Measurements from ENCODE around the gene FGFRL1. TPM values are rescaled to one million over a fixed set of nuclear protein-coding genes. Genes with fewer than 3 reads are reported as not detected.

The FGFRL1 gene
- total and polyA plus RNA-seq, 2 of the 13 experiments (the other 11 are each of a cell fraction or from before 2014, with no cell fraction given), result 19.1 to 30.6 TPM

DNA sequence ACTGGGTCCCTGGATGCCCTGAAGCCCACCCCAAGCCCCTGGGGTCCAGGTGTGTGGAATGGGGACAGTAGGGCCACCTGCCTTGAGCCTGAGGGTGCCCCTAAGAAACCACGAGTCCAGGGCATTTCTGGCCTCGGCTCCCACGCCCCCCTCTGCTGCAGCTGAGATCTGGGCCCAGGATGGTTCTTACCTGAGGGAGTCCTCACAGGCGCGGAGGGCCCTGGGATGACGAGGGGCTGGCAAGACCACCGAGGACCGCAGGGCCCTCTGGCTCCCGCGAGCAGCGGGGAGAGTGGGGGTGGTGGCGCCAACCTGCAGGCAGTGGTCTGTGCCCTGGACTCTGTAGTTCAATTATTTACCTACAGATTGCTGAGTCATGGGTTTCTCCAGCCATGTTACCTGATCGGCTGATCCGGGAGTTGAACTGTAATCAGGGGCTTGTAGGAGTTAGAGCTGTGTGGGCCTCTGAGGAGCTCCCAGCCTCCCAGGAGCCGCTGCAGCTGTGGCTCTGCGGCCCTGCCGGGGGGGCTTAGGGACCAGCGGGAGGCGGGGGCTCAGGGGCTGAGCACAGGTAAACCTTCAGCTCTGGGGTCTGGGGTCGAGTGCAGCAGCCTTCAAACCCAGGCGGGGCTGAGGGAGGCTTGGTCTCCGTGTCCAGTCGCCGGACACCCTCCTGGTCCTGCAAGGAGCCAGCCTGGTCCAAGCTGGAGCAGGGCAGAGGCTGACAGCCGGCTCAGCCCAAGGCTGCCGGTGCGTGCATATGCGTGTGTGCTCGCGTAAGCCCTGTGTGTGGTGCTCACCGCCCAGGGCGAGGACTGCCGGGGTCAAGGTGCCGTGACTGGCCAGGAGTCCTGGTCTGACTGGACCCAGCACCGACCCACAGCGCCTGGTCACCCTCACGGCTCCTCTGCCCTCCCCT is 18.1 kb upstream of the FGFRL1 start, which contains the start of gene SLC26A1 (continued):
- TF ChIP-seq, protein P1, sequence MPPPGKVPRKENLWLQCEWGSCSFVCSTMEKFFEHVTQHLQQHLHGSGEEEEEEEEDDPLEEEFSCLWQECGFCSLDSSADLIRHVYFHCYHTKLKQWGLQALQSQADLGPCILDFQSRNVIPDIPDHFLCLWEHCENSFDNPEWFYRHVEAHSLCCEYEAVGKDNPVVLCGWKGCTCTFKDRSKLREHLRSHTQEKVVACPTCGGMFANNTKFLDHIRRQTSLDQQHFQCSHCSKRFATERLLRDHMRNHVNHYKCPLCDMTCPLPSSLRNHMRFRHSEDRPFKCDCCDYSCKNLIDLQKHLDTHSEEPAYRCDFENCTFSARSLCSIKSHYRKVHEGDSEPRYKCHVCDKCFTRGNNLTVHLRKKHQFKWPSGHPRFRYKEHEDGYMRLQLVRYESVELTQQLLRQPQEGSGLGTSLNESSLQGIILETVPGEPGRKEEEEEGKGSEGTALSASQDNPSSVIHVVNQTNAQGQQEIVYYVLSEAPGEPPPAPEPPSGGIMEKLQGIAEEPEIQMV (CRISPR knock-in tag; IDR thresholded peaks at IDR 0.05; ENCODE audit: low read depth), result no peak; the same call in 1 of the 2 replicates
- TF ChIP-seq THYN1 (CRISPR knock-in tag; IDR thresholded peaks at IDR 0.05; ENCODE audit: borderline replicate concordance, low read depth), result no peak
- no peak for TF ChIP-seq TGIF2 (CRISPR knock-in tag; IDR thresholded peaks at IDR 0.05)
- TF ChIP-seq AGO1 (IDR thresholded peaks at IDR 0.05; ENCODE audit: low read depth, low read length, poor library complexity, severe bottlenecking), result no peak
- TF ChIP-seq ZNF713 (CRISPR knock-in tag; IDR thresholded peaks at IDR 0.05), result no peak
- TF ChIP-seq, protein P2, sequence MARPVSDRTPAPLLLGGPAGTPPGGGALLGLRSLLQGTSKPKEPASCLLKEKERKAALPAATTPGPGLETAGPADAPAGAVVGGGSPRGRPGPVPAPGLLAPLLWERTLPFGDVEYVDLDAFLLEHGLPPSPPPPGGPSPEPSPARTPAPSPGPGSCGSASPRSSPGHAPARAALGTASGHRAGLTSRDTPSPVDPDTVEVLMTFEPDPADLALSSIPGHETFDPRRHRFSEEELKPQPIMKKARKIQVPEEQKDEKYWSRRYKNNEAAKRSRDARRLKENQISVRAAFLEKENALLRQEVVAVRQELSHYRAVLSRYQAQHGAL (CRISPR knock-in tag; IDR thresholded peaks at IDR 0.05; ENCODE audit: not compliant biosample characterization), result peak; percentile 17
- no peak for TF ChIP-seq ZNF20 (CRISPR knock-in tag; IDR thresholded peaks at IDR 0.05)
- no peak for TF ChIP-seq RBM22 (optimal IDR thresholded peaks at IDR 0.05; ENCODE audit: low read length)
- no peak for TF ChIP-seq PAX8 (CRISPR knock-in tag; IDR thresholded peaks at IDR 0.05; ENCODE audit: borderline replicate concordance)
- TF ChIP-seq, protein P3, sequence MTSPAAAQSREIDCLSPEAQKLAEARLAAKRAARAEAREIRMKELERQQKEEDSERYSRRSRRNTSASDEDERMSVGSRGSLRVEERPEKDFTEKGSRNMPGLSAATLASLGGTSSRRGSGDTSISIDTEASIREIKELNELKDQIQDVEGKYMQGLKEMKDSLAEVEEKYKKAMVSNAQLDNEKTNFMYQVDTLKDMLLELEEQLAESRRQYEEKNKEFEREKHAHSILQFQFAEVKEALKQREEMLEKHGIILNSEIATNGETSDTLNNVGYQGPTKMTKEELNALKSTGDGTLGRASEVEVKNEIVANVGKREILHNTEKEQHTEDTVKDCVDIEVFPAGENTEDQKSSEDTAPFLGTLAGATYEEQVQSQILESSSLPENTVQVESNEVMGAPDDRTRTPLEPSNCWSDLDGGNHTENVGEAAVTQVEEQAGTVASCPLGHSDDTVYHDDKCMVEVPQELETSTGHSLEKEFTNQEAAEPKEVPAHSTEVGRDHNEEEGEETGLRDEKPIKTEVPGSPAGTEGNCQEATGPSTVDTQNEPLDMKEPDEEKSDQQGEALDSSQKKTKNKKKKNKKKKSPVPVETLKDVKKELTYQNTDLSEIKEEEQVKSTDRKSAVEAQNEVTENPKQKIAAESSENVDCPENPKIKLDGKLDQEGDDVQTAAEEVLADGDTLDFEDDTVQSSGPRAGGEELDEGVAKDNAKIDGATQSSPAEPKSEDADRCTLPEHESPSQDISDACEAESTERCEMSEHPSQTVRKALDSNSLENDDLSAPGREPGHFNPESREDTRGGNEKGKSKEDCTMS (CRISPR knock-in tag; conservative IDR thresholded peaks at IDR 0.05), result no peak
- TF ChIP-seq ZNF761 (CRISPR knock-in tag; conservative IDR thresholded peaks at IDR 0.05), result no peak
- TF ChIP-seq, protein P4, sequence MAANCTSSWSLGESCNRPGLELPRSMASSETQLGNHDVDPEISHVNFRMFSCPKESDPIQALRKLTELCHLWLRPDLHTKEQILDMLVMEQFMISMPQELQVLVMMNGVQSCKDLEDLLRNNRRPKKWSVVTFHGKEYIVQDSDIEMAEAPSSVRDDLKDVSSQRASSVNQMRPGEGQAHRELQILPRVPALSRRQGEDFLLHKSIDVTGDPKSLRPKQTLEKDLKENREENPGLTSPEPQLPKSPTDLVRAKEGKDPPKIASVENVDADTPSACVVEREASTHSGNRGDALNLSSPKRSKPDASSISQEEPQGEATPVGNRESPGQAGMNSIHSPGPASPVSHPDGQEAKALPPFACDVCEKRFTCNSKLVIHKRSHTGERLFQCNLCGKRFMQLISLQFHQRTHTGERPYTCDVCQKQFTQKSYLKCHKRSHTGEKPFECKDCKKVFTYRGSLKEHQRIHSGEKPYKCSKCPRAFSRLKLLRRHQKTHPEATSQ (CRISPR knock-in tag; IDR thresholded peaks at IDR 0.05; ENCODE audit: borderline replicate concordance), result 0 out of 2 replicates have a peak, but pooled peaks have one; percentile 20
- peak; percentile 92 for TF ChIP-seq ZNF263 (CRISPR knock-in tag; IDR thresholded peaks at IDR 0.05)
- TF ChIP-seq, protein P5, sequence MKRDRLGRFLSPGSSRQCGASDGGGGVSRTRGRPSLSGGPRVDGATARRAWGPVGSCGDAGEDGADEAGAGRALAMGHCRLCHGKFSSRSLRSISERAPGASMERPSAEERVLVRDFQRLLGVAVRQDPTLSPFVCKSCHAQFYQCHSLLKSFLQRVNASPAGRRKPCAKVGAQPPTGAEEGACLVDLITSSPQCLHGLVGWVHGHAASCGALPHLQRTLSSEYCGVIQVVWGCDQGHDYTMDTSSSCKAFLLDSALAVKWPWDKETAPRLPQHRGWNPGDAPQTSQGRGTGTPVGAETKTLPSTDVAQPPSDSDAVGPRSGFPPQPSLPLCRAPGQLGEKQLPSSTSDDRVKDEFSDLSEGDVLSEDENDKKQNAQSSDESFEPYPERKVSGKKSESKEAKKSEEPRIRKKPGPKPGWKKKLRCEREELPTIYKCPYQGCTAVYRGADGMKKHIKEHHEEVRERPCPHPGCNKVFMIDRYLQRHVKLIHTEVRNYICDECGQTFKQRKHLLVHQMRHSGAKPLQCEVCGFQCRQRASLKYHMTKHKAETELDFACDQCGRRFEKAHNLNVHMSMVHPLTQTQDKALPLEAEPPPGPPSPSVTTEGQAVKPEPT (CRISPR knock-in tag; IDR thresholded peaks at IDR 0.05; ENCODE audit: low read depth), result no peak; the same call in 1 of the 2 replicates
- TF ChIP-seq, protein P6, sequence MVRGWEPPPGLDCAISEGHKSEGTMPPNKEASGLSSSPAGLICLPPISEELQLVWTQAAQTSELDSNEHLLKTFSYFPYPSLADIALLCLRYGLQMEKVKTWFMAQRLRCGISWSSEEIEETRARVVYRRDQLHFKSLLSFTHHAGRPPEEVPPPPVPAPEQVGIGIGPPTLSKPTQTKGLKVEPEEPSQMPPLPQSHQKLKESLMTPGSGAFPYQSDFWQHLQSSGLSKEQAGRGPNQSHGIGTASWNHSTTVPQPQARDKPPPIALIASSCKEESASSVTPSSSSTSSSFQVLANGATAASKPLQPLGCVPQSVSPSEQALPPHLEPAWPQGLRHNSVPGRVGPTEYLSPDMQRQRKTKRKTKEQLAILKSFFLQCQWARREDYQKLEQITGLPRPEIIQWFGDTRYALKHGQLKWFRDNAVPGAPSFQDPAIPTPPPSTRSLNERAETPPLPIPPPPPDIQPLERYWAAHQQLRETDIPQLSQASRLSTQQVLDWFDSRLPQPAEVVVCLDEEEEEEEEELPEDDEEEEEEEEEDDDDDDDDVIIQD (CRISPR knock-in tag; IDR thresholded peaks at IDR 0.05; ENCODE audit: low read depth), result no peak
- no peak for TF ChIP-seq MYNN (CRISPR knock-in tag; IDR thresholded peaks at IDR 0.05; ENCODE audit: low read depth)
- TF ChIP-seq ZFP90 (CRISPR knock-in tag; IDR thresholded peaks at IDR 0.05; ENCODE audit: borderline replicate concordance), result no peak

Measured in HepG2 (cell line).